DMS 273 treated with DMSO at 0.1 percent for 48 hours (cell line): ENCODE results near the gene SCYGR6.

Source experiments
- DNase-seq: peaks from one replicate; lab custom pipeline; 2025; lab: John Stamatoyannopoulos, UW

Gene SCYGR6

GRCh38 chr2:227713291-227713690 is 11.3 kb downstream of the SCYGR6 start:
- DNase-seq, result no peak

- DNase-seq, result no peak
These were observed 13.6 kb downstream of the SCYGR6 start for GRCh38 chr2:227710986-227711385.

- no peak for DNase-seq
These were observed 17.2 kb downstream of the SCYGR6 start for GRCh38 chr2:227707390-227707789.

- no peak for DNase-seq
These were observed 17.7 kb downstream of the SCYGR6 start for GRCh38 chr2:227706859-227707258.

- no peak for DNase-seq
These were observed 20.6 kb downstream of the SCYGR6 start for GRCh38 chr2:227703961-227704360.

- no peak for DNase-seq
These were observed 21.3 kb downstream of the SCYGR6 start for GRCh38 chr2:227703280-227703732.

- no peak for DNase-seq
These were observed 23.0 kb downstream of the SCYGR6 start for GRCh38 chr2:227701556-227701955.

- DNase-seq, result no peak
These were observed 27.4 kb downstream of the SCYGR6 start for GRCh38 chr2:227696990-227697679.

- no peak for DNase-seq
These were observed 37.4 kb downstream of the SCYGR6 start for GRCh38 chr2:227687189-227687588.

- no peak for DNase-seq
These were observed 40.3 kb downstream of the SCYGR6 start for GRCh38 chr2:227684258-227684657.

- no peak for DNase-seq
These were observed 46.6 kb downstream of the SCYGR6 start for GRCh38 chr2:227677928-227678327.

GRCh38 chr2:227674485-227674884 is 50.1 kb downstream of the SCYGR6 start:
- no peak for DNase-seq
